NCI-H526 treated with DMSO at 0.1 percent for 48 hours (cell line): ENCODE data around the gene ESAM.

ENCODE experiments used
- DNase-seq: peaks from one replicate; lab custom pipeline; 2025; lab: John Stamatoyannopoulos, UW

ESAM gene, protein sequence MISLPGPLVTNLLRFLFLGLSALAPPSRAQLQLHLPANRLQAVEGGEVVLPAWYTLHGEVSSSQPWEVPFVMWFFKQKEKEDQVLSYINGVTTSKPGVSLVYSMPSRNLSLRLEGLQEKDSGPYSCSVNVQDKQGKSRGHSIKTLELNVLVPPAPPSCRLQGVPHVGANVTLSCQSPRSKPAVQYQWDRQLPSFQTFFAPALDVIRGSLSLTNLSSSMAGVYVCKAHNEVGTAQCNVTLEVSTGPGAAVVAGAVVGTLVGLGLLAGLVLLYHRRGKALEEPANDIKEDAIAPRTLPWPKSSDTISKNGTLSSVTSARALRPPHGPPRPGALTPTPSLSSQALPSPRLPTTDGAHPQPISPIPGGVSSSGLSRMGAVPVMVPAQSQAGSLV

DNA sequence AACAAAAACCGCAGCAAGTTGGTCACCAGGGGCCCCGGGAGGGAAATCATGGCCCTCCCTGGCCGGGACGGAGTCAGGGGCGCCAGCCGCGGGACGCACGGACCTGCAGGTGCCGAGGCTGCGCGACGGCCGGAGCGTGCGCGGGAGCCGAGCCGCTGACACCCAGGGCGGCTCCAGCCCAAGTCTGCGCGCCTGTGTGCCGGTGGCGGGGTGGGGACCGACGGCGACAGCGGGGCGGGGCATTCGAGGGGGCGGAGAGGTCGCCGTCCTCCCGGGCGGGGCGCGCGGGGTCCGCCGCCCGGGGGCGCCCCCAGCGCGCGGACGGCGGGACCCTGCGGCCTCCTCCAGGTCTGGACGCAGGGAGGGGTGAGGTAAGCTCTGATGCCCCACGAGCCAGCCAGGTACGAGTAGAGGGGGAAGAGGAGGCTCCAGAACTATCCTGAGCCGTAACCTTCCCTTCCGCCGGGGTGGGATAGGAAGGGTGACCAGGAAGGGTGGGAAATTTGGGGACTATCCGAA lies at the start of gene ESAM:
Gene ESAM (minus strand): TSS at position 186 of the 519 bp plus-strand sequence. CDS start 136 bp downstream, at position 50.
- peak; percentile 80 for DNase-seq

- peak; percentile 96 for DNase-seq
Observed at GRCh38 chr11:124811399-124812125, 49.5 kb upstream of the ESAM start.

DNA sequence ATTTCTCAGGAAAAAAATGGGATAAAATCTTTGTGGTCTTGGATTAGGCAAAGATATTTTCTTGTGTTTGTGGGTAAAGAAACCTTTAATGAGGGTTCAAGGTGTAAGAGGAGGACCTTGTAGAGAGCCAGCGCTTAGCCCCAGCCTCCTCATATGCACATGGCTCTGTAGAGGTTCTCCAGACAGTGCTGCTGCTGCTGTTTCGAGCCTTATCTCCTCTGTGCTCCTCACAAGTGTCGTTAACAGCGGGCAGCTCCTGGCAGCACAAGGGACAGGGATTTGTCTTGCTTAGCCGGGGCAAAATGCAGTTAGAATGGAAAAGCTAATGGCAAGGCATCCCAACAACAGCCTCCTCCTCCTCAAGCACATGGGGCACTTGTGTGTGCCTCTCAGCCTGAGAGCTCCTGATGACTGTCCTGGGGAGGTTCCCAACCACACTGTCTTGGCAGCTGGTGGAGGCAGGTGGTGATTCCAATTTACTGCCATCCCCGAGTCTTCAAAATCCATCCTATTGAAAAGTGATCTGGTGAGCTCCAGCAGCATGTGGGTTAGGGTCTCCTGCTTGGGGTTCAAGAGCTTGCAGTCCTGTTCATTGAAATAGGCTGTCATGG lies 45.7 kb upstream of the ESAM start:
- DNase-seq, result no peak

GRCh38 chr11:124807201-124807600 lies 45.1 kb upstream of the ESAM start:
- DNase-seq, result no peak

- no peak for DNase-seq
Observed at GRCh38 chr11:124804884-124805283, 42.8 kb upstream of the ESAM start.

GRCh38 chr11:124801636-124802312 lies 39.7 kb upstream of the ESAM start:
- no peak for DNase-seq

DNA sequence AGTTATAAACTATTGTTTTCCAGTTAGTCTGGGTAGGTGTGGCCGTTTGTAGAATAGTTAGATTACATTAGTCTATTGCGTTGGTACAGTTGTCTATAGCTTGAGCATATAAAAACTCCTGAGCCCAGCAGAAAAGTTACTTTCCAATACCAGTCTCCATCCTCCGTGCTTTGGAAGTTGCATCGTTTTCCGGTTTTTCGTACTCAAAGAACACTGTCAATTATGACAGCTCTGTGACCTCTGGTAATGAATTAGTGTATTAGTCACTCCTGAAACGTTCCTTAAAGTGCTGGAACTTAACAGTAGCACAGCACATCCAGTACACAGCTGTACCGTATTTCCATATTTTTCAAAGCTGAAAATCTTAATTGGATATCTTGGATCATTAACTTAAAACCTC lies 38.9 kb upstream of the ESAM start:
- no peak for DNase-seq

GRCh38 chr11:124800226-124800929 lies 38.3 kb upstream of the ESAM start, which contains the start of gene MSANTD2:
Gene MSANTD2 (minus strand): TSS chr11:124800406. CDS start chr11:124800380, 26 bp downstream.
- peak; percentile 84 for DNase-seq

- peak; percentile 77 for DNase-seq
Observed at GRCh38 chr11:124799348-124800225, 37.5 kb upstream of the ESAM start.

DNA sequence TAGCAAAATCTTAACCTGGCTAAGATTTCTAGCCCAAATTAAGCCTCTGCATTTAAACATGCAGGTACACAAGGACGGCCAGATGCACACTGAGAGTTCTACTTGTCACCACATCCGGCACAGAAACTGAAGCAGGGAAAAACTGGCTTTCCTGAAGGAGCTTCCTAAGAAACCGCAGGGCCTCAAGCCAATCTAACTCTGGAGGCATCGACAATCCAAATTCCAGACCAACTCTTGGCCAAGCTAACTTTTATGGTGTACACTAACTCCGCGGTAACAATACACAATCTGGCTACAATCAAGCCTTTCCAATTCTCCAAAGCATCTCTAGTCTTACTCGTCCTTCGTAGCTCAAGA lies 36.9 kb upstream of the ESAM start:
- DNase-seq, result peak; percentile 77

GRCh38 chr11:124796312-124796711 lies 34.2 kb upstream of the ESAM start:
- no peak for DNase-seq

DNA sequence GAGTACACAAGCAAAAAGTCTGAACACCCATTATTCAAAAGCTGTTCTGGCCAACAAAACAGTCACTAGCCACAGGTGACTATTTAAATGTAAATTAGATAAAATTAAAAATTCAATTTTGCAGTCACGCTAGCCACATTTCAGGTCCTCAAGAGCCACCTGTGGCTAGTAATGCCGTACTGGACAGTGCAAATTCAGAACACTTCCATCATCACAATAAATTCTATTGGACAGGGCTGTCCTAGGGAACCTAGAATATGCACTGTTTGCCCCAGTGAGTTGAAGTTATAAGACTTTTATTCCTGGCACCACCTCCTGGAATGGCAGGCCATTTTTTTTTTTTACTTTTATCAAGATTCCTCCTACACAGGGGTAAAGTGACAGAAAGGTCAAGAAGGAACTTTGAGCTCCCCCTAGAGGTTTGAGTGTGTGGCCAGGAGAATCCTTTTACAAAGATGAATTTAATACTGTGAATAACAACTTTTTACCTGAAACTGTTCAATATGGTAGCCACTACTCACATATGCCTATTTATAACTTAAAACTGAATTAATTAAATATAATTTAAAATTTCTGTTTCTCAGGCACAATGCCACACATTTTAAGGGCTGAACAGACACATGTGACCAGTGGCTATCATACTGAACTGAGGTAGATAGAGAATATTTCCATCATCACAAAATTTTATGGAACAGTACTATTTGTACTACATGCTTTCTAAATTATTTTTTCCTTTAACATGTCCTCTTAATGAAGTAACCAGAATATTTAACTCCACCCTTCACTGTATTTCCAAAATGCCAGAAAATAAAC lies 31.6 kb upstream of the ESAM start:
- DNase-seq, result peak; percentile 74

- no peak for DNase-seq
Observed at GRCh38 chr11:124791626-124792341, 29.7 kb upstream of the ESAM start.

DNA sequence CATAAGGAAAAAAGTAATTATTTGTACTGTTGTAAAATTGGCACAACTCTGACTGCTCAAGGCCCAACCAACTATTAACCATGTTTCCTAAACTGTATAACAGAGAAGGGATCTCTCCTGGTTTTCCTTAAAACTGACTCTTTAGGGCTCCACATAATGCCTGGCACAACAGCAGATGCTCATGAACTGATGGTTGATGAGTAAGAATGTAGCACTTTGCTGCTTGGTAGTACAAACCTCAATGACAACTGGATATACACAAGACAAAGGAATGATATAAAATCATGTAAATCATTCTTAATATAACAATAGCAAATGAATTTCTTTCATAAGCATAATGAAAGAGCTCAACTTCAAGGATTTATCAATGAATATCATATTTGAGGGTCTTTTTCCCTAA lies 26.4 kb upstream of the ESAM start:
- no peak for DNase-seq

- no peak for DNase-seq
Observed at GRCh38 chr11:124784051-124784450, 22.0 kb upstream of the ESAM start.

- no peak for DNase-seq
Observed at GRCh38 chr11:124783002-124783401, 20.9 kb upstream of the ESAM start.

DNA sequence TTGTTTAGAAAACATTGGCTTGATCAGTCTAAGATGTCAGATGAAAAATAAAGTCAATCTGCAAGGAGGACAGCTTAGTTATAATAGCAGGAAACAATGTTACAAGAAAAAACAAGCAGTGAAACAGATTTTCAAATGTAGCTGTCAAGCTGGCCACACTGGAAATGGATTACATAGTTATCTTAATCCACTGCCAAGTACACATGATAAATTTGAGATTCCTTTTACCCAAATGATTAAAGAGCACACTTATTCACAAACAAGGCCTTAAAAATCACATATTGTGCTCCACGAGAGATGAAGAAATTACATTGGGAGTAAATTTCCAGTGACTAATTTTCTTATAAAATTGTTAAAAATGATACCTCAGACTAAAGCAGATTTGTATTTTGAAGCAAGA lies 17.5 kb upstream of the ESAM start:
- DNase-seq, result no peak

GRCh38 chr11:124778281-124778680 lies 16.2 kb upstream of the ESAM start:
- no peak for DNase-seq
